HG03442 (cell line): Measurements from ENCODE around the gene CEACAM8.
"Not testable (repeated sequence)": the region's sequence is repeated elsewhere in the genome, so short reads cannot be mapped to it uniquely, and the experiment has no call there.

ENCODE experiments used
- ATAC-seq: cut with Tn5 transposase; IDR thresholded peaks from one replicate; pipeline ENCODE4 v1.9.1; 2021; ENCODE audit warnings: mild to moderate bottlenecking, moderate library complexity; ENCODE audit not compliant: unreplicated experiment

The CEACAM8 gene

DNA sequence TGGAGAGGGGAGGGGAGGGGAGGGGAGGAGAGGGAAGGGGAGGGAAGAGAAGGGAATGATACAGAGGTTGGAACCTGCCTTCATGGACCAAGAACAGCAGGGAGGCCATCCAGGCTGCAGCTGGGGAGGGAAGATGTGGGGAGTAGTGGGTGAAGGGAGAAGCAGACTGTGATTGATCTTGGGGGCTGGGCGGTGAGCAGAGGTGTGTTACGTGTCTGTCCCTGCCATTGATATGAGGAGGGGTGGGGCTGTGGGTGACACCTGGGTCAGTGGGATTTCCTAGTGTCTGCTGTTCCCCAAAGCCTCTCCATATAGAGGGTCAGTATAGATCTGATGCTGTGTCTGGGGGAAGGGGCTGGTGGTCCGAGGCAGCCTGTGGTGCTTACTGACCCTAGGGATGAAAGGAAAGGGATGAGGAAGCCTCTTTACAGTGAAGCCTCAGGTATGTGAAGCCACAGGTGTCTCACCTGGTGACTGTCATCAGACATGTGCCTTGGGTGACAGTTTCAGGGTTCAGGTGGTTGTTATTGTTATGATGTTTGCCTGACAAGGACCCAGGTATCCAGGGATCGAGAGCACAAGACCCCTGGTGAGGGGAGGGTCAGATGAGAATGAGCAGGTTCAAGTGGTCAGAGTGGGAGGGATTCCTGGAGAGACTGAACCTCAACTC, 47.8 kb downstream of the CEACAM8 start:
- no peak for ATAC-seq

DNA sequence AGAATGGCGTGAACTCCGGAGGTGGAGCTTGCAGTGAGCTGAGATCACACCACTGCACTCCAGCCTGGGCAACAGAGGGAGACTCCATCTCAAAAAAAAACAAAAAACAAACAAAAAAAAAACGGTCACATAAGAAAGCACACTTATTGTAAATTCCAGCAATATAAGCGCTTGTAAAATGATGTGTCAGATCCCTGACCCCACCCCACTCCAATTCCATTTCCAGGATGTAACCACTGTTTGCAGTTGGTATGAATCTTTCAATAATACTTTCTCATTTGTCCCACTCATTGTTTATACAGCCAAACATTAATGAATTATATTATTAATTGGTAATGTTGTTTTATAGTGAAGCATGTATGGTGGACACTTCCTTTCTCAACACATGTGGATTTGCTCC, 50.6 kb downstream of the CEACAM8 start:
- ATAC-seq: no peak

DNA sequence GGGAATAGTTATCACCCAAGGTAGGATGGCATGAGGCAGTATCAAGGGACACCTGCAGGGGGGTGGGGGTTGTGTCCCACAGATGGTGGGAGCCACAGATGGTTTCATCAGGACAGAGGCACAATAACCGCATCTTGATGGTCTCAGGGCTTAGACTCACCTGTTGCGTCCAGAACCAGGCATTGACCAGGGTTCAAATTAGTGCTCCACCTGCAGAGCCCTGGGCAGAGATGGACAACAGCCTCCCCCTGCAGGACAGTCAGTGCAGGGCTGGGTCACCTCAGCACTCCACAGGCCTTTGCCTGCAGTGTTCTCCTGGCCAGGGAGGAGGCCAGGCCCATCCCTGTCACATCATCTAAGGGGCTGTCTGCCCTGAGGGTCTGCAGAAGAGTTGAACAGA, 51.9 kb downstream of the CEACAM8 start:
- no peak for ATAC-seq

DNA sequence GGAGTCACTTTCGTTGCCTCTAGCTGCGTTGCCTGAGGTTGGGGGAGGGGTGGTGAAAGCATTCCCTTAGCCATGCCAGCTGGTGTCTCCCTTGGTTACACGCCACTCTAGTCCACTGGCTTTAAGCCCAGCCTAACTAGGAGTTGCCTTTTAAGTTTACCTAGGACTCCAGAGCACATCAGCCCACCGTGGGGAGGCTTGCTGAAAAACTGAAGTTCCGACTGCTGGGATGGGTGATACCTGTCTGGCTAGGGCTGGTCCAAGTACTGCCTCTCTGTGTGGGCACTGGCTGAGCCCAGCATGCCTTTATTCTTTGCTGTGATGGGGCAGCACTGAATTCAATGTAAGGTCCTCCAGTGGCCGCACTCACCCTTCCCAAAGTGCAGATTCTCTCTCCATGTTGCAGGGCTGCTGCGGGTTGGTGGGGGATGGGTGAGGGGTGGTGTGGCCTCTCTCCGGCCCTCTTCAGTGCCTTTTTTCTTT, 54.6 kb downstream of the CEACAM8 start:
- ATAC-seq: no peak

DNA sequence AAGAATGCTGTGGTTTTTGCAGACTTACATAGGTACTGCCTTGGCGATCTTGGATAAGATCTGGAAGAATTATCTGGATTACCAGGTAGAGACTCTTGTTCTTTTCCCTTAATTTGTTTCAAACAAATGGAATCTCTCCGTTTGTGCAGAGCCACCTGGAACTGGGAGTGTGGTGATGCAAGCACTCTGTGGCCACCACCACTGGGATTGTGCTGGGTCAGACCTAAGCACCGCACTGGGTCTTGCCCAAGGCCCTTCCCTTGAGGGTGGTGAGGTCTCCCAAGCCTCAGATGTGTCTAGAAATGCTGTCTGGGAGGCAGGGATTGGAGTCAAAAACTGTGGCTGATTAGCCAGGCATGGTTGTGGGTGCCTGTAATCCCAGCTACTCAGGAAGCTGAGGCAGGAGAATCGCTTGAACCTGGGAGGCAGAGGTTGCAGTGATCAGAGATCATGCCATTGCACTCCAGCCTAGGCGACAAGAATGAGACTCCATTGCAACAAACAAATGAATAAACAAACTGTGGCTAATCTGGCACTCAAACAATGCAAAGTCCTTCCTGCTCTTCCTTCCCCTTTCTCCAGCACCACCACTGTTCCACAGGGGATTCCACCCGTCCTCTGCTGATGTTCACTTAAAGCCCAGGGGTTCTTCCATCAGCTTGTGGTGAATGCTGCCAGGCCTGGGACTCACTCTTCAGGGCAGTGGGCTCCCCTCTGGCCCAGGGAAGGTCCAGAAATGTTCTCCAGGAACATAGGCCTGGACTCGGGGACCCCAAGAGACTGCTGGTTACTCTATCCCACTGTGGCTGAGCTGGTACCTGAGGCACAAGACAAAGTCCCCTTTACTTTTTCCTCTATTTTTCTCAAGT, 55.6 kb downstream of the CEACAM8 start:
- ATAC-seq: no peak

DNA sequence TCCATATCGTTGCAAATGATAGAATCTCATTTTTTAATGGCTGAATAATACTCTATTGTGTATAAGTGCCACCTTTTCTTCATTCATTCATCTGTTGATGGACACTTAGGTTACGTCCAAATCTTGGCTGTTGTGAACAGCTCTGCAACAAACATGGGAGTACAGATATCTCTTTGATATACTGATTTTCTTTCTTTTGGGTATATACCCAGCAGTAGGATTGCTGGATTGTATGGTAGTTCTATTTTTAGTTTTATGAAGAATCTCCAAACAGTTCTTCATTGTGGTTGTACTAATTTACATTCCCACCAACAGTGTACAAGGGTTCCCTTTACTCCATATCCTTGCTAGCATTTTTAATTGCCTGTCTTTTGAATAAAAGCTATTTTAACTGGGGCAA, 59.4 kb downstream of the CEACAM8 start:
- not testable (repeated sequence) for ATAC-seq

DNA sequence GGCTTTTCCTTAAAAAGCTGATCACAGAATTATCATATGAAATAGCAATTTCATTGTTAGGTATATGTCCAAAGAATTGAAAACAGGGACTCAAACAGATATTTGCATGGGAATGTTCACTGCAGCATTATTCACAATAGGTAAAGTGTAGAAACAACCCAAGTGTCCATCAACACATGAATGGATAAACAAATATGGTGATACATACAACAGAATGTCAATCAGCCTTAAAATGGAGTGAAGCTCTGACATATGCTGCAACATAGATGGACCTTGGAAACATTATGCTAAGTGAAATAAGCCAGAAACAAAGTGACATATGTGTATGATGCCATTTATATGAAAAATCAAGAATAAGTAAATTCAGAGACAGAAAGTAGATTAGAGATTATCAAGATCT, 60.3 kb downstream of the CEACAM8 start:
- ATAC-seq: no peak

DNA sequence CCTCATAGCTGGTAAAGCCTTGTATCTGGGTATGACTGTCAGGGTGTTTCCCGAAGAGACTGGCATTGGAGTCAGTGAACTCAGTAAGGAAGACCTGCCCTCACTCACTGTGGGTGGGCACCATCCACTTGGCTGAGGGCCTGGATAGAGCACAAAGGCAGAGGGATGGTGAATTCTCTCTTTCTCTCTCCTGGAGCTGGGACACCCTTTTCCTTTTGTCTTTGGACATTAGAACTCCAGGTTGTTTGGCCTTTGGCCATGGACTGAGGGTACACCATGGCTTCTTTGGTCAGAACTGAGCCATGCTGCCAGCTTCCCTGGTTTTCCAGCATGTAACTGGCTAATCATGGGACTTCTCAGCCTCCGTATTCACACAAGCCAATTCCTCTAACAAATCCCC, 61.8 kb downstream of the CEACAM8 start:
- ATAC-seq: no peak

DNA sequence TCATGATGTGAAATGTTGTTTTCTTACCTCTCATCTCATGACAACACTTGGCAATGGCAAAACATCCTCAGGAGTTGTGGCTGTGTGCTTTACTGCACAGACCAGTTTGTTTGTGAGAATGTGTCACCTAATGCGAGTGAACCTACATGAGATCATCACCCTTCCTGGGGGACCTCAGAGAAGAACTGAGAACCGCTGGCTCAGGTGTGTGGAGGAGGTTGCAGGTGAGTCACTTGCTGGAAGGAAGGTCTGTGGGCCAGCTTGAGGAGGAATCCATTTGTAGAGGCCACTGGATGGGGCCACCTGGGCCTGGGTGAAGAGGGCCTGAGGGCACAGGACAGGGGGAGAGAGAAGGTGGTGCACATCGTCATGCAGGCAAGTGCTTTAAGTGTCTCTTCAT, 63.4 kb downstream of the CEACAM8 start:
- no peak for ATAC-seq
